Liver (tissue), 9 donors: Measurements from ENCODE around the gene PSPN. TPM values are rescaled to one million over a fixed set of nuclear protein-coding genes. Genes with fewer than 3 reads are reported as not detected.

Source experiments
- DNase-seq: peaks from one replicate; pipeline ENCODE4 v3.0.0-alpha.2; 2017; ENCODE audit warnings: low spot score
- H3K27ac ChIP-seq, 2 donors: one replicate each; pipeline ENCODE4 v1.7.0; 2013; ENCODE audit warnings: inconsistent platforms in 2 of 2, low read length in 2 of 2, control low read depth in 1 of 2, low read depth in 1 of 2, mild to moderate bottlenecking in 1 of 2
- H3K27me3 ChIP-seq, 4 donors: one replicate each; pipeline versions ENCODE4 v1.6.1 to v1.7.0; 2013; ENCODE audit warnings: low read length in 3 of 4, inconsistent platforms in 1 of 4, mild to moderate bottlenecking in 1 of 4, moderate library complexity in 1 of 4; ENCODE audit not compliant: control insufficient read depth in 4 of 4, insufficient read depth in 4 of 4
- H3K36me3 ChIP-seq, 4 donors: one replicate each; pipeline versions ENCODE4 v1.6.1 to v1.7.0; 2013; ENCODE audit warnings: low read length in 3 of 4, mild to moderate bottlenecking in 3 of 4, low read depth in 1 of 4, moderate library complexity in 1 of 4; ENCODE audit not compliant: control insufficient read depth in 4 of 4, insufficient read depth in 3 of 4
- H3K4me1 ChIP-seq, 4 donors: one replicate each; pipeline versions ENCODE4 v1.6.1 to v1.7.0; 2013; ENCODE audit warnings: low read length in 3 of 4, mild to moderate bottlenecking in 3 of 4, moderate library complexity in 1 of 4; ENCODE audit not compliant: control insufficient read depth in 4 of 4, insufficient read depth in 4 of 4
- H3K4me3 ChIP-seq, 3 donors: one replicate each; pipeline versions ENCODE4 v1.6.1 to v1.7.0; 2013; ENCODE audit warnings: low read length in 3 of 3, control low read depth in 1 of 3, low read depth in 1 of 3, mild to moderate bottlenecking in 1 of 3
- H3K9ac ChIP-seq, 2 donors: one replicate each; pipeline ENCODE4 v1.7.0; 2013; ENCODE audit warnings: low read length in 2 of 2, mild to moderate bottlenecking in 2 of 2, moderate library complexity in 2 of 2, control low read depth in 1 of 2, low read depth in 1 of 2
- H3K9me3 ChIP-seq, 4 donors: one replicate each; pipeline versions ENCODE4 v1.6.1 to v1.7.0; 2013; ENCODE audit warnings: low read length in 3 of 4; ENCODE audit not compliant: control insufficient read depth in 4 of 4
- EGR1 ChIP-seq, 2 donors: IDR thresholded peaks; 2 replicates each; pipeline ENCODE4 v1.6.1; 2016 to 2018; ENCODE audit warnings: antibody characterized with exemption in 2 of 2, low read depth in 2 of 2
- FOXA1 ChIP-seq: IDR thresholded peaks from 2 replicates; pipeline ENCODE4 v1.6.1; 2016; ENCODE audit warnings: antibody characterized with exemption
- FOXA2 ChIP-seq: IDR thresholded peaks from 2 replicates; pipeline ENCODE4 v1.6.1; 2016; ENCODE audit warnings: antibody characterized with exemption
- GABPA ChIP-seq, 2 donors: IDR thresholded peaks in 1 of 2; conservative IDR thresholded peaks in 1 of 2; 2 replicates each; pipeline ENCODE4 v1.6.1; 2016; ENCODE audit warnings: antibody characterized with exemption in 2 of 2, mild to moderate bottlenecking in 1 of 2, moderate library complexity in 1 of 2
- HNF4G ChIP-seq: IDR thresholded peaks from 2 replicates; pipeline ENCODE4 v1.6.1; 2016; ENCODE audit warnings: antibody characterized with exemption
- NR2F2 ChIP-seq: IDR thresholded peaks from 2 replicates; pipeline ENCODE4 v1.6.1; 2016; ENCODE audit warnings: antibody characterized with exemption
- RAD21 ChIP-seq, 2 donors: IDR thresholded peaks; 2 replicates each; pipeline ENCODE4 v1.6.1; 2016; ENCODE audit warnings: antibody characterized with exemption in 2 of 2, mild to moderate bottlenecking in 2 of 2
- RXRA ChIP-seq, 2 donors: IDR thresholded peaks; 2 replicates each; pipeline ENCODE4 v1.6.1; 2017 to 2018; ENCODE audit warnings: antibody characterized with exemption in 2 of 2, mild to moderate bottlenecking in 1 of 2
- SP1 ChIP-seq: IDR thresholded peaks from 2 replicates; pipeline ENCODE4 v1.6.1; 2018; ENCODE audit warnings: antibody characterized with exemption, mild to moderate bottlenecking
- TAF1 ChIP-seq: conservative IDR thresholded peaks from 2 replicates; pipeline ENCODE4 v1.6.1; 2016; ENCODE audit warnings: antibody characterized with exemption, mild to moderate bottlenecking
- YY1 ChIP-seq: IDR thresholded peaks from 2 replicates; pipeline ENCODE4 v1.6.1; 2016; ENCODE audit warnings: antibody characterized with exemption, mild to moderate bottlenecking
- ZBTB33 ChIP-seq: IDR thresholded peaks from 2 replicates; pipeline ENCODE4 v1.6.1; 2016; ENCODE audit warnings: antibody characterized with exemption
- whole genome bisulfite sequencing: extraction: QIAGEN DNeasy Blood & Tissue Kit; methylation state at CpG from one replicate; pipeline ENCODE4 v1.1.7; 2013; 5-methylcytosine and 5-hydroxymethylcytosine counted together
- polyA plus RNA-seq, 2 donors: library from polyadenylated mRNA; stranded (reverse) in 1 of 2; unstranded in 1 of 2; fragments of 200-250 nt in 1 of 2; fragments of >200 nt in 1 of 2; fragmentation: Nextera tagmentation in 1 of 2; extraction: Ambion mirVana in 1 of 2; gene quantifications; one replicate each; pipeline versions ENCODE4 v1.2.1 to v1.2.3, GENCODE V29; 2013 to 2015
- total RNA-seq, 2 donors: library from RNA; depleted of rRNA; stranded (reverse); fragments of >200 nt; gene quantifications; one replicate each; pipeline ENCODE4 v1.2.3, GENCODE V29; 2014
- TF ChIP-seq, protein P1 (sequence below): IDR thresholded peaks from 2 replicates; pipeline ENCODE4 v1.6.1; 2016; ENCODE audit warnings: antibody characterized with exemption, mild to moderate bottlenecking
- TF ChIP-seq, protein P2 (sequence below): IDR thresholded peaks from 2 replicates; pipeline ENCODE4 v1.6.1; 2016; ENCODE audit warnings: antibody characterized with exemption
- TF ChIP-seq, protein P3 (sequence below): fragments of 150-350 bp; IDR thresholded peaks from 2 replicates; pipeline ENCODE4 v1.5.1; 2017; ENCODE audit warnings: improper control_type of control experiment, low read depth, low read length; ENCODE audit not compliant: missing input control
- donor health status: healthy.
- donor health status: healthy.
- donor health status: healthy.
- donor health status: healthy.
- donor health status: healthy.

PSPN gene
- total and polyA plus RNA-seq, 4 donors = 0.51 to 0.75 (median 0.62) TPM

DNA sequence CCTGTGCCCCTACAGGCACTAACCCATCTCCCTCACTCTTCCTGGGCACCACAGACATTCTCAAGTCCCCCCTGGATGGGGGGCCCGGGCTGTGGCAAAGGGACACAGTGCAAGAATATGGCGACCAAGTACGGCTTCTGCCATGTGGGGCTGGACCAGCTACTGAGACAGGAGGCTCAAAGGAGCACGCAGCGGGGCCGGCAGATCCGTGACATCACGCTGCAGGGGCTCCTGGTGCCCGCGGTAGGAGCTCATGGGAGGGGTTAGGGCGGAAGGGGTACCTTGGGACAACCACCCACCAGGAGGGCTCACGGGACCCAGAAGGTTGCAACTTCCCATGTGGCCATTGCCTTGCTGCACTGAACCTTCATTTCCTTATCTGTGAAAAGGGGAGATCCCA lies 20.6 kb upstream of the PSPN start:
- 94% methylated on average over 12 of the region's 12 CpGs for WGBS
- Histone ChIP-seq H3K4me1 (peaks cover 5 to 14% (median 11%) of the 10 kb centered on the region in 4 donors), H3K9ac (no peak overlapping the region), H3K4me3 (no peak overlapping the region), H3K36me3 (no peaks in the 10 kb centered on the region), H3K9me3 (no peaks in the 10 kb centered on the region), H3K27ac (no peak overlapping the region), H3K27me3 (no peaks in the 10 kb centered on the region)
- TF ChIP-seq EGR1 (IDR thresholded peaks at IDR 0.05; ENCODE audit: low read depth in 2 of 2) (no peak), TAF1 (no peak), FOXA2 (no peak), RAD21 (IDR thresholded peaks at IDR 0.05) (no peak), HNF4G (no peak), ZBTB33 (no peak), NR2F2 (no peak), FOXA1 (no peak), RXRA (IDR thresholded peaks at IDR 0.05) (no peak), YY1 (no peak)
- TF ChIP-seq, protein P1, sequence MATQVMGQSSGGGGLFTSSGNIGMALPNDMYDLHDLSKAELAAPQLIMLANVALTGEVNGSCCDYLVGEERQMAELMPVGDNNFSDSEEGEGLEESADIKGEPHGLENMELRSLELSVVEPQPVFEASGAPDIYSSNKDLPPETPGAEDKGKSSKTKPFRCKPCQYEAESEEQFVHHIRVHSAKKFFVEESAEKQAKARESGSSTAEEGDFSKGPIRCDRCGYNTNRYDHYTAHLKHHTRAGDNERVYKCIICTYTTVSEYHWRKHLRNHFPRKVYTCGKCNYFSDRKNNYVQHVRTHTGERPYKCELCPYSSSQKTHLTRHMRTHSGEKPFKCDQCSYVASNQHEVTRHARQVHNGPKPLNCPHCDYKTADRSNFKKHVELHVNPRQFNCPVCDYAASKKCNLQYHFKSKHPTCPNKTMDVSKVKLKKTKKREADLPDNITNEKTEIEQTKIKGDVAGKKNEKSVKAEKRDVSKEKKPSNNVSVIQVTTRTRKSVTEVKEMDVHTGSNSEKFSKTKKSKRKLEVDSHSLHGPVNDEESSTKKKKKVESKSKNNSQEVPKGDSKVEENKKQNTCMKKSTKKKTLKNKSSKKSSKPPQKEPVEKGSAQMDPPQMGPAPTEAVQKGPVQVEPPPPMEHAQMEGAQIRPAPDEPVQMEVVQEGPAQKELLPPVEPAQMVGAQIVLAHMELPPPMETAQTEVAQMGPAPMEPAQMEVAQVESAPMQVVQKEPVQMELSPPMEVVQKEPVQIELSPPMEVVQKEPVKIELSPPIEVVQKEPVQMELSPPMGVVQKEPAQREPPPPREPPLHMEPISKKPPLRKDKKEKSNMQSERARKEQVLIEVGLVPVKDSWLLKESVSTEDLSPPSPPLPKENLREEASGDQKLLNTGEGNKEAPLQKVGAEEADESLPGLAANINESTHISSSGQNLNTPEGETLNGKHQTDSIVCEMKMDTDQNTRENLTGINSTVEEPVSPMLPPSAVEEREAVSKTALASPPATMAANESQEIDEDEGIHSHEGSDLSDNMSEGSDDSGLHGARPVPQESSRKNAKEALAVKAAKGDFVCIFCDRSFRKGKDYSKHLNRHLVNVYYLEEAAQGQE = no peak
- TF ChIP-seq, protein P2, sequence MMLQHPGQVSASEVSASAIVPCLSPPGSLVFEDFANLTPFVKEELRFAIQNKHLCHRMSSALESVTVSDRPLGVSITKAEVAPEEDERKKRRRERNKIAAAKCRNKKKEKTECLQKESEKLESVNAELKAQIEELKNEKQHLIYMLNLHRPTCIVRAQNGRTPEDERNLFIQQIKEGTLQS = no peak
- TF ChIP-seq, protein P3, sequence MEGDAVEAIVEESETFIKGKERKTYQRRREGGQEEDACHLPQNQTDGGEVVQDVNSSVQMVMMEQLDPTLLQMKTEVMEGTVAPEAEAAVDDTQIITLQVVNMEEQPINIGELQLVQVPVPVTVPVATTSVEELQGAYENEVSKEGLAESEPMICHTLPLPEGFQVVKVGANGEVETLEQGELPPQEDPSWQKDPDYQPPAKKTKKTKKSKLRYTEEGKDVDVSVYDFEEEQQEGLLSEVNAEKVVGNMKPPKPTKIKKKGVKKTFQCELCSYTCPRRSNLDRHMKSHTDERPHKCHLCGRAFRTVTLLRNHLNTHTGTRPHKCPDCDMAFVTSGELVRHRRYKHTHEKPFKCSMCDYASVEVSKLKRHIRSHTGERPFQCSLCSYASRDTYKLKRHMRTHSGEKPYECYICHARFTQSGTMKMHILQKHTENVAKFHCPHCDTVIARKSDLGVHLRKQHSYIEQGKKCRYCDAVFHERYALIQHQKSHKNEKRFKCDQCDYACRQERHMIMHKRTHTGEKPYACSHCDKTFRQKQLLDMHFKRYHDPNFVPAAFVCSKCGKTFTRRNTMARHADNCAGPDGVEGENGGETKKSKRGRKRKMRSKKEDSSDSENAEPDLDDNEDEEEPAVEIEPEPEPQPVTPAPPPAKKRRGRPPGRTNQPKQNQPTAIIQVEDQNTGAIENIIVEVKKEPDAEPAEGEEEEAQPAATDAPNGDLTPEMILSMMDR = no peak
- DNase-seq = no peak

GRCh38 chr19:6394831-6395230 lies 19.1 kb upstream of the PSPN start:
- Histone ChIP-seq H3K9ac (no peak overlapping the region), H3K27ac (no peak overlapping the region), H3K4me1 (peaks cover 5 to 14% (median 11%) of the 10 kb centered on the region in 4 donors), H3K4me3 (no peak overlapping the region), H3K9me3 (no peaks in the 10 kb centered on the region), H3K27me3 (no peaks in the 10 kb centered on the region), H3K36me3 (peaks cover 0 to 6% (median under 1%) of the 10 kb centered on the region in 4 donors)
- DNase-seq = no peak
- 98% methylated on average over 3 of the region's 3 CpGs for WGBS
- TF ChIP-seq SP1 (no peak), HNF4G (no peak), YY1 (no peak), FOXA2 (no peak), GABPA (IDR thresholded peaks at IDR 0.05 in 1 of 2, conservative IDR thresholded peaks at IDR 0.05 in 1 of 2) (no peak)
